ENCODE measurements around the gene ADRM1. TPM values are rescaled to one million over a fixed set of nuclear protein-coding genes. Genes with fewer than 3 reads are reported as not detected.

ADRM1 gene
- polyA plus RNA-seq, 4 donors: 44.5 to 93.4 (median 88.3) TPM

DNA sequence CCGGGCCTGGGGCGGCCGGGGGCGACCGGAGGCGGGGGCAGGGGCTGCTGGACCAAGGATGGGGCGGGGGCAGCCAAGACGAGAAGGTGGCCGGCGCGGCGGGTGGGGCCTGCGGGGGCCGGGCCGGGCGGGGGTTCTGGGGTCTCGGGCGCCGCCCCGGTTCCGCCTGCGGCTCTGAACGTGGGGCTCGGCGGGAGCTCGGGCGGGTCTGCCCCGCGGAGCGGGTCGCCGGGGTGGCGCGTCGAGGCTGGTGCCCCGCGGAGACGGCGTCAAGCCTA is 204 bp downstream of the ADRM1 start:
- FAIRE-seq: no peak
- H3K9me3 ChIP-seq (ENCODE audit: control insufficient read depth in 2 of 2, insufficient read depth in 1 of 2, low read depth in 1 of 2, low read length in 1 of 2): no peaks in the 10 kb centered on the region
- no peaks in the 10 kb centered on the region for H3K27me3 ChIP-seq (ENCODE audit: control insufficient read depth in 3 of 3, insufficient read depth in 3 of 3, low read length in 3 of 3)
- peak overlapping the region in 2 of 3 donors; percentile 56 to 76 for H3K27ac ChIP-seq (ENCODE audit: low read depth in 1 of 3, low read length in 2 of 3)
- H3K4me1 ChIP-seq (ENCODE audit: control insufficient read depth in 3 of 3, insufficient read depth in 2 of 3, low read depth in 1 of 3, low read length in 2 of 3): peaks cover 2 to 12% (median 10%) of the 10 kb centered on the region in 3 donors
- peak overlapping the region; percentile 77 to 90 (median 82) for H3K4me3 ChIP-seq (ENCODE audit: low read depth in 1 of 3, low read length in 3 of 3)
- WGBS, 3 donors: 0% methylated on average over 15 to 39 of the region's 39 CpGs
- H3K36me3 ChIP-seq (ENCODE audit: control insufficient read depth in 3 of 3, insufficient read depth in 2 of 3, low read depth in 1 of 3, low read length in 3 of 3): peaks cover 7 to 56% (median 12%) of the 10 kb centered on the region in 3 donors
- peak in 1 of 2 donors; percentile 6 for DNase-seq

- peaks cover 11 to 61% (median 13%) of the 10 kb centered on the region in 3 donors for H3K36me3 ChIP-seq (ENCODE audit: control insufficient read depth in 3 of 3, insufficient read depth in 2 of 3, low read depth in 1 of 3, low read length in 3 of 3)
- WGBS, 3 donors: 1 to 4% (median 3%) methylated on average over 60 to 66 of the region's 66 CpGs
- no peaks in the 10 kb centered on the region for H3K27me3 ChIP-seq (ENCODE audit: control insufficient read depth in 3 of 3, insufficient read depth in 3 of 3, low read length in 3 of 3)
- no peaks in the 10 kb centered on the region for H3K9me3 ChIP-seq (ENCODE audit: control insufficient read depth in 2 of 2, insufficient read depth in 1 of 2, low read depth in 1 of 2, low read length in 1 of 2)
- FAIRE-seq: no peak
- H3K27ac ChIP-seq (ENCODE audit: low read depth in 1 of 3, low read length in 2 of 3): peak overlapping the region in 2 of 3 donors; percentile 56 to 76
- DNase-seq: peak; percentile 28 to 55
- peaks cover 2 to 12% (median 10%) of the 10 kb centered on the region in 3 donors for H3K4me1 ChIP-seq (ENCODE audit: control insufficient read depth in 3 of 3, insufficient read depth in 2 of 3, low read depth in 1 of 3, low read length in 2 of 3)
- peak overlapping the region; percentile 77 to 90 (median 82) for H3K4me3 ChIP-seq (ENCODE audit: low read depth in 1 of 3, low read length in 3 of 3)
These were observed 786 bp downstream of the ADRM1 start for GRCh38 chr20:62303340-62304226.

DNA sequence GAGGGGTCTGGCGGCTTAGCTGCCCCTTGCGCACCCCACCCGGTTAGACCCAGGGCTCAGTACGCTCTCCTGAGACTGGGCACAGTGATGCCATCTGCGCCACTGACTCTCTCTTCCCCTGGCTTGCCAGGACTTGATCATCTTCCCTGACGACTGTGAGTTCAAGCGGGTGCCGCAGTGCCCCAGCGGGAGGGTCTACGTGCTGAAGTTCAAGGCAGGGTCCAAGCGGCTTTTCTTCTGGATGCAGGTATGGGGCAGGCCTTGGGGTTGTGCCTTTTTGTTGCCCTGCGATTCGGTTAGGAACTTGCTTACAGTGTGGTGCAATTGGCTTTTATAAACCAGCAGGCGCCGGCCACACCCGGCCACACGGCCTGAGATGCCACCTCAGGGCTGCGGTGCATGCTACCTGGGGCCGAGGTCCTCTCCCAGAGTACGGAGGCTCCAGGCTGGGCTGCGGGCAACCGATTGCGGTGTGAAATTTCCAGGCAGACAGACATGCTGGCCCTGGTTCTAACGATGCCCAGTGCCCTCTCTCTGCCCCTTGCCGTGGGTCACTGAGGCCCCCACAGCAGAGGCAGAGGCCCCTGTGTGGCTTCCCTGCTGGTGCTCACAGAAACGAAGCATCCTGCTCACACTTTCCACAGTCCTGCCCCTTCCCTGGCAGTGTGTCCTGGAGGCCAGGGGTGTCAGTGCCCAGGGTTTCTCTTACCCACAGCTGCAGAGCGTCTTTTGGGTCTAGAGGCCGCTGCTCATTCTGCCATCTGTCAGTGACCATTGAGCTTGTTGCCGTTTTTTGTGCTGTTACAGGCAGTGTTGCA is 1.7 kb downstream of the ADRM1 start:
- FAIRE-seq: no peak
- Histone ChIP-seq H3K36me3 (ENCODE audit: control insufficient read depth in 3 of 3, insufficient read depth in 2 of 3, low read depth in 1 of 3, low read length in 3 of 3) (peaks cover 9 to 62% (median 15%) of the 10 kb centered on the region in 3 donors), H3K27ac (ENCODE audit: low read depth in 1 of 3, low read length in 2 of 3) (peak overlapping the region in 1 of 3 donors; percentile 4)

GRCh38 chr20:62305149-62305764 is 2.5 kb downstream of the ADRM1 start:
- WGBS, 3 donors: 79 to 81% (median 81%) methylated on average over 18 of the region's 18 CpGs
- no peaks in the 10 kb centered on the region for H3K27me3 ChIP-seq (ENCODE audit: control insufficient read depth in 3 of 3, insufficient read depth in 3 of 3, low read length in 3 of 3)
- peaks cover 9 to 65% (median 15%) of the 10 kb centered on the region in 3 donors for H3K36me3 ChIP-seq (ENCODE audit: control insufficient read depth in 3 of 3, insufficient read depth in 2 of 3, low read depth in 1 of 3, low read length in 3 of 3)
- H3K4me3 ChIP-seq (ENCODE audit: low read depth in 1 of 3, low read length in 3 of 3): no peak overlapping the region
- H3K9me3 ChIP-seq (ENCODE audit: control insufficient read depth in 2 of 2, insufficient read depth in 1 of 2, low read depth in 1 of 2, low read length in 1 of 2): no peaks in the 10 kb centered on the region
- peaks cover 2 to 12% (median 10%) of the 10 kb centered on the region in 3 donors for H3K4me1 ChIP-seq (ENCODE audit: control insufficient read depth in 3 of 3, insufficient read depth in 2 of 3, low read depth in 1 of 3, low read length in 2 of 3)
- DNase-seq (no peak), FAIRE-seq (no peak)
- no peak overlapping the region for H3K27ac ChIP-seq (ENCODE audit: low read depth in 1 of 3, low read length in 2 of 3)

More for the DNA sequence above, 1.7 kb downstream of the ADRM1 start:
- Histone ChIP-seq H3K9me3 (ENCODE audit: control insufficient read depth in 2 of 2, insufficient read depth in 1 of 2, low read depth in 1 of 2, low read length in 1 of 2) (no peaks in the 10 kb centered on the region), H3K4me1 (ENCODE audit: control insufficient read depth in 3 of 3, insufficient read depth in 2 of 3, low read depth in 1 of 3, low read length in 2 of 3) (peaks cover 2 to 12% (median 10%) of the 10 kb centered on the region in 3 donors), H3K4me3 (ENCODE audit: low read depth in 1 of 3, low read length in 3 of 3) (peak overlapping the region; percentile 77 to 90 (median 82)), H3K27me3 (ENCODE audit: control insufficient read depth in 3 of 3, insufficient read depth in 3 of 3, low read length in 3 of 3) (no peaks in the 10 kb centered on the region)
- 42 to 70% (median 51%) methylated on average over 29 of the region's 29 CpGs for WGBS, 3 donors
- DNase-seq: peak in 1 of 2 donors; percentile 16

- FAIRE-seq (no peak), DNase-seq (peak in 1 of 2 donors; percentile 8)
- Histone ChIP-seq H3K36me3 (ENCODE audit: control insufficient read depth in 3 of 3, insufficient read depth in 2 of 3, low read depth in 1 of 3, low read length in 3 of 3) (peaks cover 9 to 70% (median 15%) of the 10 kb centered on the region in 3 donors), H3K4me1 (ENCODE audit: control insufficient read depth in 3 of 3, insufficient read depth in 2 of 3, low read depth in 1 of 3, low read length in 2 of 3) (peaks cover 2 to 12% (median 10%) of the 10 kb centered on the region in 3 donors), H3K27me3 (ENCODE audit: control insufficient read depth in 3 of 3, insufficient read depth in 3 of 3, low read length in 3 of 3) (no peaks in the 10 kb centered on the region), H3K27ac (ENCODE audit: low read depth in 1 of 3, low read length in 2 of 3) (no peak overlapping the region), H3K4me3 (ENCODE audit: low read depth in 1 of 3, low read length in 3 of 3) (no peak overlapping the region), H3K9me3 (ENCODE audit: control insufficient read depth in 2 of 2, insufficient read depth in 1 of 2, low read depth in 1 of 2, low read length in 1 of 2) (no peaks in the 10 kb centered on the region)
- 81 to 88% (median 87%) methylated on average over 33 of the region's 33 CpGs for WGBS, 3 donors
These were observed 3.1 kb downstream of the ADRM1 start for GRCh38 chr20:62305765-62306413.

GRCh38 chr20:62306414-62307187 is 3.8 kb downstream of the ADRM1 start:
- WGBS, 3 donors: 92 to 94% (median 93%) methylated on average over 27 of the region's 27 CpGs
- FAIRE-seq: no peak
- H3K9me3 ChIP-seq (ENCODE audit: control insufficient read depth in 2 of 2, insufficient read depth in 1 of 2, low read depth in 1 of 2, low read length in 1 of 2): no peaks in the 10 kb centered on the region
- H3K27me3 ChIP-seq (ENCODE audit: control insufficient read depth in 3 of 3, insufficient read depth in 3 of 3, low read length in 3 of 3): no peaks in the 10 kb centered on the region
- H3K4me1 ChIP-seq (ENCODE audit: control insufficient read depth in 3 of 3, insufficient read depth in 2 of 3, low read depth in 1 of 3, low read length in 2 of 3): peaks cover 2 to 12% (median 10%) of the 10 kb centered on the region in 3 donors
- H3K27ac ChIP-seq (ENCODE audit: low read depth in 1 of 3, low read length in 2 of 3): no peak overlapping the region
- no peak overlapping the region for H3K4me3 ChIP-seq (ENCODE audit: low read depth in 1 of 3, low read length in 3 of 3)
- H3K36me3 ChIP-seq (ENCODE audit: control insufficient read depth in 3 of 3, insufficient read depth in 2 of 3, low read depth in 1 of 3, low read length in 3 of 3): peaks cover 13 to 74% (median 15%) of the 10 kb centered on the region in 3 donors
- DNase-seq: no peak

GRCh38 chr20:62307226-62308101 is 4.7 kb downstream of the ADRM1 start:
- DNase-seq: no peak
- peaks cover 13 to 82% (median 15%) of the 10 kb centered on the region in 3 donors for H3K36me3 ChIP-seq (ENCODE audit: control insufficient read depth in 3 of 3, insufficient read depth in 2 of 3, low read depth in 1 of 3, low read length in 3 of 3)
- 79 to 83% (median 80%) methylated on average over 34 to 42 of the region's 42 CpGs for WGBS, 3 donors
- FAIRE-seq: no peak
- no peak overlapping the region for H3K4me3 ChIP-seq (ENCODE audit: low read depth in 1 of 3, low read length in 3 of 3)
- H3K4me1 ChIP-seq (ENCODE audit: control insufficient read depth in 3 of 3, insufficient read depth in 2 of 3, low read depth in 1 of 3, low read length in 2 of 3): peaks cover 2 to 12% (median 10%) of the 10 kb centered on the region in 3 donors
- no peak overlapping the region for H3K27ac ChIP-seq (ENCODE audit: low read depth in 1 of 3, low read length in 2 of 3)
- H3K27me3 ChIP-seq (ENCODE audit: control insufficient read depth in 3 of 3, insufficient read depth in 3 of 3, low read length in 3 of 3): no peaks in the 10 kb centered on the region
- no peaks in the 10 kb centered on the region for H3K9me3 ChIP-seq (ENCODE audit: control insufficient read depth in 2 of 2, insufficient read depth in 1 of 2, low read depth in 1 of 2, low read length in 1 of 2)

Measured in small intestine (tissue), 7 donors.